Measurements from ENCODE around the gene HPS6.
"Not testable (repeated sequence)": the region's sequence is repeated elsewhere in the genome, so short reads cannot be mapped to it uniquely, and the experiment has no call there.

GRCh38 chr10:102035807-102036206 is 29.3 kb upstream of the HPS6 start:
- TF ChIP-seq POLR2A, CTCF (IDR thresholded peaks at IDR 0.05): not testable (repeated sequence)

All from heart left ventricle (tissue), 13 donors.